A549 (cell line): ENCODE data around the gene AMN1. TPM values are rescaled to one million over a fixed set of nuclear protein-coding genes. Genes with fewer than 3 reads are reported as not detected.

ENCODE experiments used
- ATAC-seq, 2 experiments: fragments of 200-7000 bp in 1 of 2; fragments of >200 bp in 1 of 2; cut with Nextera tagmentation in 1 of 2; cut with Tn5 transposase in 1 of 2; 3 replicates each; pipeline versions ENCODE4 v1.8.0 to v1.9.1; 2018 to 2020; ENCODE audit warnings: mild to moderate bottlenecking in 1 of 2, moderate library complexity in 1 of 2
- CTCF ChIA-PET: fragments of 300-600 bp; sonication (Branson Sonifier 250); formaldehyde crosslinking; extraction: SDS; loops from one replicate; lab custom pipeline; 2021; ENCODE audit warnings: antibody characterized with exemption, inconsistent platforms; lab: Yijun Ruan, JAX
- POLR2A ChIA-PET: fragments of 350-600 bp; formaldehyde crosslinking; extraction: SDS; loops from one replicate; lab custom pipeline; 2021; ENCODE audit warnings: antibody characterized with exemption, inconsistent platforms; lab: Yijun Ruan, JAX
- DNase-seq, 2 experiments: peaks; one replicate each; pipeline versions ENCODE4 v3.0.0 to v3.0.0-alpha.2; 2011 to 2016; ENCODE audit warnings: low read depth in 1 of 2, low spot score in 1 of 2
- FAIRE-seq: peaks from 2 replicates; lab custom pipeline; 2011; peaks lifted over from hg19 to GRCh38; lab: Jason Lieb, UNC
- H3K27ac ChIP-seq, 2 experiments: fragments of >200 bp; sonication (Bioruptor Twin); formaldehyde crosslinking; 3 replicates each; pipeline ENCODE4 v1.5.1; 2016 to 2017
- H3K4me1 ChIP-seq: fragments of >200 bp; sonication (Bioruptor Twin); formaldehyde crosslinking; 3 replicates; pipeline ENCODE4 v1.6.1; 2016
- H3K4me2 ChIP-seq: fragments of >200 bp; sonication (Bioruptor Twin); formaldehyde crosslinking; 3 replicates; pipeline ENCODE4 v1.6.1; 2016
- H3K4me3 ChIP-seq: fragments of >200 bp; sonication (Bioruptor Twin); formaldehyde crosslinking; 3 replicates; pipeline ENCODE4 v1.5.1; 2016
- H3K9me3 ChIP-seq: fragments of >200 bp; sonication (Bioruptor Twin); formaldehyde crosslinking; 3 replicates; pipeline ENCODE4 v1.6.1; 2016
- CEBPB ChIP-seq, 2 experiments: fragments of >200 bp in 1 of 2; sonication (Bioruptor Twin) in 1 of 2; formaldehyde crosslinking in 1 of 2; IDR thresholded peaks; 2 replicates each; pipeline ENCODE4 v1.6.1; 2012 to 2016
- E2F6 ChIP-seq: IDR thresholded peaks from 2 replicates; pipeline ENCODE4 v1.6.1; 2012; ENCODE audit warnings: low read depth, borderline replicate concordance
- EHMT2 ChIP-seq: fragments of 200-600 bp; sonication (generic); IDR thresholded peaks from 2 replicates; pipeline ENCODE4 v1.6.1; 2016; ENCODE audit warnings: antibody characterized with exemption, low read depth, mild to moderate bottlenecking, moderate library complexity
- EP300 ChIP-seq, 2 experiments: fragments of >200 bp; sonication (Bioruptor Twin); formaldehyde crosslinking; IDR thresholded peaks; 2 replicates in 1 of 2; 3 replicates in 1 of 2; pipeline ENCODE4 v1.6.1; 2016 to 2017
- ESRRA ChIP-seq: fragments of 150-350 bp; IDR thresholded peaks from 2 replicates; pipeline ENCODE4 v1.6.1; 2014; ENCODE audit warnings: mild to moderate bottlenecking, low read length, borderline replicate concordance
- HDAC2 ChIP-seq: fragments of 200-600 bp; sonication (generic); IDR thresholded peaks from 2 replicates; pipeline ENCODE4 v1.6.1; 2016
- HES2 ChIP-seq: fragments of >200 bp; sonication (Bioruptor Twin); formaldehyde crosslinking; IDR thresholded peaks from 2 replicates; pipeline ENCODE4 v1.6.1; 2016
- HMGXB4 ChIP-seq: fragments of 250-450 bp; sonication (Bioruptor Pico); IDR thresholded peaks from 2 replicates; pipeline ENCODE4 v1.5.0; 2021; ENCODE audit warnings: mild to moderate bottlenecking, moderate library complexity, borderline replicate concordance
- HOXA7 ChIP-seq: fragments of 250-450 bp; sonication (Bioruptor Pico); IDR thresholded peaks from 2 replicates; pipeline ENCODE4 v1.5.0; 2020; ENCODE audit warnings: mild to moderate bottlenecking, moderate library complexity
- HOXB13 ChIP-seq: fragments of 250-450 bp; sonication (Bioruptor Pico); IDR thresholded peaks from 2 replicates; pipeline ENCODE4 v1.5.0; 2020; ENCODE audit warnings: low read depth, mild to moderate bottlenecking, moderate library complexity
- JUN ChIP-seq, 2 experiments: fragments of >200 bp; sonication (Bioruptor Twin); formaldehyde crosslinking; IDR thresholded peaks; 2 replicates in 1 of 2; 3 replicates in 1 of 2; pipeline ENCODE4 v1.6.1; 2016 to 2017
- JUNB ChIP-seq: fragments of >200 bp; sonication (Bioruptor Twin); formaldehyde crosslinking; IDR thresholded peaks from 2 replicates; pipeline ENCODE4 v1.6.1; 2016
- KDM1A ChIP-seq: fragments of 200-600 bp; sonication (generic); IDR thresholded peaks from 2 replicates; pipeline ENCODE4 v1.6.1; 2016; ENCODE audit warnings: low read depth, mild to moderate bottlenecking
- MYC ChIP-seq: IDR thresholded peaks from 2 replicates; pipeline ENCODE4 v1.6.1; 2012; ENCODE audit warnings: mild to moderate bottlenecking, inconsistent platforms, low read length, improper control_type of control experiment, borderline replicate concordance
- NFE2L2 ChIP-seq: fragments of 150-350 bp; conservative IDR thresholded peaks from 2 replicates; pipeline ENCODE4 v1.6.1; 2014; ENCODE audit warnings: low read length
- PBX3 ChIP-seq: IDR thresholded peaks from 2 replicates; pipeline ENCODE4 v1.6.1; 2012
- PHF8 ChIP-seq: fragments of 200-600 bp; sonication (generic); IDR thresholded peaks from 2 replicates; pipeline ENCODE4 v1.6.1; 2016; ENCODE audit warnings: low read depth, mild to moderate bottlenecking, antibody characterized with exemption, moderate library complexity, borderline replicate concordance
- POLR2A ChIP-seq: IDR thresholded peaks from 2 replicates; pipeline ENCODE4 v1.6.1; 2012; ENCODE audit warnings: mild to moderate bottlenecking, low read length
- POLR2AphosphoS2 ChIP-seq: conservative IDR thresholded peaks from 2 replicates; pipeline ENCODE4 v1.6.1; 2012; ENCODE audit warnings: low read length, improper control_type of control experiment, inconsistent platforms
- RCOR1 ChIP-seq: fragments of 150-350 bp; IDR thresholded peaks from 2 replicates; pipeline ENCODE4 v1.6.1; 2014; ENCODE audit warnings: antibody characterized with exemption, low read length, low read depth
- RFX5 ChIP-seq: fragments of 450-650 bp; IDR thresholded peaks from 2 replicates; pipeline ENCODE4 v1.7.1; 2014; ENCODE audit warnings: antibody characterized with exemption, mild to moderate bottlenecking, moderate library complexity
- TFCP2L1 ChIP-seq: fragments of 250-450 bp; sonication (Bioruptor Pico); IDR thresholded peaks from 2 replicates; pipeline ENCODE4 v1.5.0; 2021; ENCODE audit warnings: mild to moderate bottlenecking
- TP53 ChIP-seq: fragments of 250-450 bp; sonication (Bioruptor Pico); IDR thresholded peaks from 2 replicates; pipeline ENCODE4 v1.5.0; 2021; ENCODE audit warnings: mild to moderate bottlenecking, moderate library complexity
- ZFP36 ChIP-seq: fragments of 450-650 bp; IDR thresholded peaks from 2 replicates; pipeline ENCODE4 v1.6.1; 2014; ENCODE audit warnings: borderline replicate concordance; ENCODE audit not compliant: partially characterized antibody
- WGBS: methylation state at CpG from one replicate; pipeline ENCODE4 v1.1.6; 2017; ENCODE audit errors: missing lambda C conversion rate; 5-methylcytosine and 5-hydroxymethylcytosine counted together
- polyA plus RNA-seq, 4 experiments: library from polyadenylated mRNA; depleted of rRNA in 3 of 4; stranded (reverse); fragments of >200 nt; fragmentation: RNase III in 1 of 4; extraction: RNeasy Plus Mini Kit Qiagen cat#74134 plus additional on column Dnase treatment in 1 of 4; gene quantifications; 2 replicates in 3 of 4; 3 replicates in 1 of 4; pipeline ENCODE4 v1.2.3, GENCODE V29; 2011 to 2017

AMN1 gene
- polyA plus RNA-seq, 2 of the 4 experiments (the other 2 are of a cell fraction), result 18.5 to 53.3 TPM

GRCh38 chr12:31663576-31663975 is 65.2 kb downstream of the AMN1 start:
- Histone ChIP-seq H3K4me3 (no peak overlapping the region), H3K9me3 (peaks cover 2% of the 10 kb centered on the region; the same call in 1 of the 3 replicates), H3K4me1 (peaks cover 3% of the 10 kb centered on the region; the same call in 1 of the 3 replicates), H3K4me2 (no peak overlapping the region), H3K27ac (no peak overlapping the region)
- FAIRE-seq (no peak), ATAC-seq (no peak), DNase-seq (no peak)
- CTCF ChIA-PET, result interaction anchor here (1.3 to 2.1 kb wide), 3 partner anchors 10 to 649 kb away, joined by 3 to 13 read pairs (median 5); no protein-coding TSS in a partner anchor
- no peak for TF ChIP-seq HDAC2
- no peak for TF ChIP-seq JUNB
- TF ChIP-seq HOXA7 (CRISPR knock-in tag), result no peak
- no peak for TF ChIP-seq MYC
- TF ChIP-seq JUN (IDR thresholded peaks at IDR 0.05), result no peak
- no peak for TF ChIP-seq EHMT2
- WGBS, result 67% methylated on average over 4 of the region's 4 CpGs
- POLR2A ChIA-PET, result no interaction called here

GRCh38 chr12:31662176-31662849 is 66.5 kb downstream of the AMN1 start:
- H3K27ac ChIP-seq, result no peak overlapping the region
- FAIRE-seq (no peak), DNase-seq (no peak), ATAC-seq (no peak)
- H3K4me2 ChIP-seq, result no peak overlapping the region
- 90% methylated on average over 6 of the region's 6 CpGs for WGBS
- H3K9me3 ChIP-seq, result peaks cover 2% of the 10 kb centered on the region; the same call in 1 of the 3 replicates
- ChIA-PET POLR2A (interaction anchor here (0.6 kb wide), 2 partner anchors 14 to 268 kb away, joined by 3 to 4 read pairs; no protein-coding TSS in a partner anchor), CTCF (interaction anchor here (1.4 to 2.1 kb wide), 3 partner anchors 9 to 650 kb away, joined by 5 to 13 read pairs (median 5); no protein-coding TSS in a partner anchor)
- no peak overlapping the region for H3K4me3 ChIP-seq
- no peak for TF ChIP-seq ESRRA
- TF ChIP-seq CEBPB (IDR thresholded peaks at IDR 0.05), result peak in 1 of 2 experiments; percentile 55; a peak in 2 of 4 replicates
- TF ChIP-seq RFX5, result no peak
- no peak for TF ChIP-seq ZFP36
- no peak for TF ChIP-seq HMGXB4 (CRISPR knock-in tag)
- TF ChIP-seq PBX3, result no peak
- no peak for TF ChIP-seq HES2
- no peak for TF ChIP-seq KDM1A
- no peak for TF ChIP-seq EHMT2
- H3K4me1 ChIP-seq, result peaks cover 7% of the 10 kb centered on the region; the same call in 1 of the 3 replicates

- Histone ChIP-seq H3K9me3 (no peaks in the 10 kb centered on the region), H3K27ac (peak within 1 kb of the TSS; percentile 81 to 87), H3K4me2 (peak within 1 kb of the TSS; percentile 76), H3K4me3 (peak within 1 kb of the TSS; percentile 62), H3K4me1 (peaks cover 7% of the 10 kb centered on the region; the same call in 1 of the 3 replicates)
- ChIA-PET POLR2A (interaction anchor here (0.6 to 1.7 kb wide), 6 partner anchors 70 to 546 kb away, joined by 3 to 11 read pairs (median 4); partner anchors contain the start of genes AMN1 and RESF1), CTCF (interaction anchor here (1.0 kb wide), 1 partner anchor 401 kb away, joined by 3 read pairs; no protein-coding TSS in a partner anchor)
- DNase-seq, result peak; percentile 85 to 96
- 1% methylated on average over 47 of the region's 47 CpGs for WGBS
- ATAC-seq, result peak; percentile 97 to 99
- no peak for FAIRE-seq
- peak; percentile 85 for TF ChIP-seq E2F6
- TF ChIP-seq HOXB13 (CRISPR knock-in tag), result no peak
- no peak for TF ChIP-seq POLR2AphosphoS2
- no peak for TF ChIP-seq KDM1A
- TF ChIP-seq RCOR1, result no peak
- no peak for TF ChIP-seq TFCP2L1 (CRISPR knock-in tag)
- peak; percentile 78; the same call in 1 of the 2 replicates for TF ChIP-seq PHF8
- TF ChIP-seq POLR2A, result 0 out of 2 replicates have a peak, but pooled peaks have one; percentile 27
- TF ChIP-seq RFX5, result no peak
- TF ChIP-seq MYC, result no peak
- TF ChIP-seq EP300 (IDR thresholded peaks at IDR 0.05), result no peak
- TF ChIP-seq JUN (IDR thresholded peaks at IDR 0.05), result peak in 1 of 2 experiments; percentile 53; a peak in 2 of 5 replicates
- TF ChIP-seq TP53 (CRISPR knock-in tag), result 0 out of 2 replicates have a peak, but pooled peaks have one; percentile 29
- TF ChIP-seq ZFP36, result no peak
- no peak for TF ChIP-seq NFE2L2
These were observed 69.5 kb downstream of the AMN1 start, which contains the start of gene ETFBKMT for GRCh38 chr12:31659087-31659942. ETFBKMT (plus strand) TSS chr12:31659688; CDS start chr12:31661954, 2,266 bp downstream.
